HAP-1 (cell line): ENCODE measurements around the gene LRP3.

Source experiments
- DNase-seq, 2 experiments: peaks; one replicate each; pipeline ENCODE4 v3.0.0-alpha.2; 2016 to 2020; ENCODE audit warnings: low spot score in 2 of 2
- H3K27me3 ChIP-seq: fragments of 250-450 bp; sonication (Bioruptor Pico); 2 replicates; pipeline ENCODE4 v1.5.1; 2020; ENCODE audit warnings: low read depth, mild to moderate bottlenecking, moderate library complexity
- H3K36me3 ChIP-seq: fragments of 250-450 bp; sonication (Bioruptor Pico); replicated peaks from 2 replicates; pipeline ENCODE4 v1.5.1; 2020; ENCODE audit warnings: mild to moderate bottlenecking
- H3K4me1 ChIP-seq: fragments of 250-450 bp; sonication (Bioruptor Pico); 2 replicates; pipeline ENCODE4 v1.5.1; 2020; ENCODE audit warnings: mild to moderate bottlenecking
- H3K4me3 ChIP-seq: fragments of 250-450 bp; sonication (Bioruptor Pico); 2 replicates; pipeline ENCODE4 v1.5.1; 2020; ENCODE audit warnings: mild to moderate bottlenecking, moderate library complexity
- H3K9me3 ChIP-seq: fragments of 250-450 bp; sonication (Bioruptor Pico); 2 replicates; pipeline ENCODE4 v1.5.1; 2020; ENCODE audit warnings: mild to moderate bottlenecking, moderate library complexity
- in situ Hi-C: fragments of 300-500 bp; cut with MboI; formaldehyde crosslinking; loops from 3 replicates; pipeline ENCODE4 v1.14.3; 2020; ENCODE audit warnings: low sequenced_read_pairs, inconsistent platforms, mixed read lengths

Gene LRP3

GRCh38 chr19:33199441-33200265 is 5.5 kb downstream of the LRP3 start:
- DNase-seq, result no peak
- H3K4me1 ChIP-seq, result 0 out of 2 replicates have a peak, but pooled peaks cover 5% of the 10 kb centered on the region
- in situ Hi-C loops, result loop anchor here (25.0 kb wide), 1 partner anchor 512 kb away; the partner anchor contains the start of genes ANKRD27, NUDT19 and RGS9BP
- no peaks in the 10 kb centered on the region for H3K27me3 ChIP-seq
- H3K9me3 ChIP-seq, result no peaks in the 10 kb centered on the region
- H3K36me3 ChIP-seq, result peaks cover 37% of the 10 kb centered on the region
- H3K4me3 ChIP-seq, result no peak overlapping the region

GRCh38 chr19:33201473-33201872 is 7.3 kb downstream of the LRP3 start:
- no peak for DNase-seq
- in situ Hi-C loops, result no loop called here
- no peak overlapping the region for H3K4me3 ChIP-seq
- H3K36me3 ChIP-seq, result peaks cover 43% of the 10 kb centered on the region
- no peaks in the 10 kb centered on the region for H3K4me1 ChIP-seq
- H3K9me3 ChIP-seq, result no peaks in the 10 kb centered on the region
- no peaks in the 10 kb centered on the region for H3K27me3 ChIP-seq

GRCh38 chr19:33201886-33202545 is 7.9 kb downstream of the LRP3 start:
- no peaks in the 10 kb centered on the region for H3K27me3 ChIP-seq
- DNase-seq, result no peak
- in situ Hi-C loops, result no loop called here
- H3K4me1 ChIP-seq, result no peaks in the 10 kb centered on the region
- H3K4me3 ChIP-seq, result no peak overlapping the region
- H3K9me3 ChIP-seq, result no peaks in the 10 kb centered on the region
- H3K36me3 ChIP-seq, result peaks cover 38% of the 10 kb centered on the region

GRCh38 chr19:33202546-33203507 is 8.7 kb downstream of the LRP3 start:
- Histone ChIP-seq H3K27me3 (no peaks in the 10 kb centered on the region), H3K4me1 (no peaks in the 10 kb centered on the region), H3K36me3 (peaks cover 32% of the 10 kb centered on the region), H3K9me3 (no peaks in the 10 kb centered on the region), H3K4me3 (no peak overlapping the region)
- no peak for DNase-seq
- in situ Hi-C loops, result no loop called here

GRCh38 chr19:33203529-33203928 is 9.4 kb downstream of the LRP3 start:
- in situ Hi-C loops, result no loop called here

GRCh38 chr19:33204136-33204973 is 10.2 kb downstream of the LRP3 start:
- H3K4me1 ChIP-seq, result no peaks in the 10 kb centered on the region
- H3K4me3 ChIP-seq, result no peak overlapping the region
- in situ Hi-C loops, result no loop called here
- no peak for DNase-seq
- peaks cover 28% of the 10 kb centered on the region for H3K36me3 ChIP-seq
- no peaks in the 10 kb centered on the region for H3K9me3 ChIP-seq
- H3K27me3 ChIP-seq, result no peaks in the 10 kb centered on the region

More at GRCh38 chr19:33203529-33203928, 9.4 kb downstream of the LRP3 start:
- Histone ChIP-seq H3K4me3 (no peak overlapping the region), H3K36me3 (peaks cover 30% of the 10 kb centered on the region), H3K27me3 (no peaks in the 10 kb centered on the region), H3K4me1 (no peaks in the 10 kb centered on the region), H3K9me3 (no peaks in the 10 kb centered on the region)
- no peak for DNase-seq

- Histone ChIP-seq H3K4me1 (no peaks in the 10 kb centered on the region), H3K27me3 (no peaks in the 10 kb centered on the region)
- in situ Hi-C loops, result no loop called here
Observed at GRCh38 chr19:33205110-33205509, 11.0 kb downstream of the LRP3 start.

GRCh38 chr19:33205531-33206260 is 11.6 kb downstream of the LRP3 start:
- H3K27me3 ChIP-seq, result no peaks in the 10 kb centered on the region
- H3K4me1 ChIP-seq, result no peaks in the 10 kb centered on the region
- peaks cover 28% of the 10 kb centered on the region for H3K36me3 ChIP-seq
- no peak overlapping the region for H3K4me3 ChIP-seq
- DNase-seq, result no peak
- in situ Hi-C loops, result no loop called here
- no peaks in the 10 kb centered on the region for H3K9me3 ChIP-seq

More at GRCh38 chr19:33205110-33205509, 11.0 kb downstream of the LRP3 start:
- DNase-seq, result no peak
- Histone ChIP-seq H3K36me3 (peaks cover 28% of the 10 kb centered on the region), H3K9me3 (no peaks in the 10 kb centered on the region), H3K4me3 (no peak overlapping the region)

- DNase-seq, result no peak
- Histone ChIP-seq H3K4me3 (no peak overlapping the region), H3K4me1 (no peaks in the 10 kb centered on the region), H3K27me3 (no peaks in the 10 kb centered on the region), H3K36me3 (peaks cover 28% of the 10 kb centered on the region), H3K9me3 (no peaks in the 10 kb centered on the region)
- in situ Hi-C loops, result no loop called here
Observed at GRCh38 chr19:33206261-33207039, 12.3 kb downstream of the LRP3 start.

- in situ Hi-C loops, result no loop called here
- no peaks in the 10 kb centered on the region for H3K27me3 ChIP-seq
- H3K36me3 ChIP-seq, result peaks cover 25% of the 10 kb centered on the region
- H3K4me1 ChIP-seq, result no peaks in the 10 kb centered on the region
- DNase-seq, result no peak
- no peaks in the 10 kb centered on the region for H3K9me3 ChIP-seq
- no peak overlapping the region for H3K4me3 ChIP-seq
Observed at GRCh38 chr19:33207040-33207620, 13.0 kb downstream of the LRP3 start.

GRCh38 chr19:33207903-33208302 is 13.8 kb downstream of the LRP3 start:
- peaks cover 17% of the 10 kb centered on the region for H3K36me3 ChIP-seq
- H3K4me1 ChIP-seq, result no peaks in the 10 kb centered on the region
- no peaks in the 10 kb centered on the region for H3K27me3 ChIP-seq
- in situ Hi-C loops, result no loop called here
- no peak for DNase-seq
- no peak overlapping the region for H3K4me3 ChIP-seq
- H3K9me3 ChIP-seq, result no peaks in the 10 kb centered on the region
